Germinal center (tissue), 1 donor: ENCODE data around the gene SLC25A24.
"Not testable (repeated sequence)": the region's sequence is repeated elsewhere in the genome, so short reads cannot be mapped to it uniquely, and the experiment has no call there.

Experiments
- DNase-seq: peaks from one replicate; pipeline ENCODE4 v3.0.0; 2012; ENCODE audit warnings: mixed read lengths, low spot score

The SLC25A24 gene

DNA sequence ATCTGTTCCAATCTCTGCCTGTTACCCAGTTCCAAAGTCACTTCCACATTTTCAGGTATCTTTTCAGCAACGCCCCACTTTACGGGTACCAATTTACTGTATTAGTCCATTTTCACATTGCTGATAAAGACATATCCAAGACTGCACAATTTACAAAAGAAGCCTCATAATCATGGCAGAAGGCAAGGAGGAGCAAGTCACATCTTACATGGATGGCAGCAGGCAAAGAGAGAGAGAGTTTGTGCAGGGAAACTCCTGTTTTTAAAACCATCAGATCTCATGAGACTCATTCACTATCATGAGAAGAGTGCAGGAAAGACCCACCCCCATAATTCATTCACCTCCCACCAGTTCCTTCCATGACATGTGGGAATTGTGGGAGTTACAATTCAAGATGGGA lies 67.0 kb downstream of the SLC25A24 start:
- DNase-seq = not testable (repeated sequence)

DNA sequence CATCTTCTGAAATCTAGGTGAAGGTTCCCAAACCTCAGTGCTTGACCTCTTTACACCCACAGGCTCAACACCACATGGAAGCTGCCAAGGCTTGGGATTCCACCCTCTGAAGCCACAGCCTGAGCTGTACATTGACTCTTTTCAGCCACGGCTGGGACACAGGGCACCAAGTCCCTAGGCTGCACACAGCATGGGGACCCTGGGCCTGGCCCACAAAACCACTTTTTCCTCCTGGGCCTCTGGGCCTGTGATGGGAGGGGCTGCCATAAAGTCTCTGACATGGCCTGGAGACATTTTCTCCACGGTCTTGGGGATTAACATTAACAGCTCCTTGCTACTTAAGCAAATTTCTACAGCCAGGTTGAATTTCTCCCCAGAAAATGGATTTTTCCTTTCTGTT lies 67.8 kb downstream of the SLC25A24 start:
- not testable (repeated sequence) for DNase-seq

DNA sequence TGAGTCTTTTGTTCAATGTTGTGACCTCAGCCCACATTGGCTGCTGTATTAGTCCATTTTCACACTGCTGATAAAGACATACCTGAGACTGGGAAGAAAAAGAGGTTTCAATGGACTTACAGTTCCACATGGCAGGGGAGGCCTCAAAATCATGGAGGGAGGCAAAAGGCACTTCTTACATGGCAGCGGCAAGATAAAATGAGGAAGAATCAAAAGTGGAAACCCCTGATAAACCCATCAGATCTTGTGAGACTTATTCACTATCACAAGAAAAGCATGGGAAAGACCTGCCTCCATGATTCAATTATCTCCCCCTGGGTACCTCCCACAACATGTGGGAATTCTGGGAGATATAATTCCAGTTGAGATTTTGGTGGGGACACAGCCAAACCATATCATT lies 68.9 kb downstream of the SLC25A24 start:
- not testable (repeated sequence) for DNase-seq

DNA sequence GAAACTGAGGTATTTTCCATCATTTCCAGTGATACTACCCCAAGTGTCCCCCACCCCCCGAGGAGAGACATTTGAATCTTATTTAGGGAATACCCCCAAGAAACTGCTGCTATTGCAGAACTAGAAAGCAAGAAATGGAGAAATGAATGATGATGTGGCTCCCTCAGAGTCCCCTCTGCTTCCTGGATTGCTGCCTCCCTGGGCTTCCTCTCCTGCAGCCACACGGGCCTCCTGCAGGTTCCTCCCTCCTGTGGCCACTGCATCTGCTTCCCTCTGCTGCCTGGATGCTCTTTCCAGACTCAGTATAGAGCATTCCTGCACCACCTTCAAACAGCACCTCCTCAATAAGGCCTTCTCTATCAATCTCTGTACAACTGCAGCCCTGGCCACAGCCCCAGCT lies 69.3 kb downstream of the SLC25A24 start:
- DNase-seq = no peak

DNA sequence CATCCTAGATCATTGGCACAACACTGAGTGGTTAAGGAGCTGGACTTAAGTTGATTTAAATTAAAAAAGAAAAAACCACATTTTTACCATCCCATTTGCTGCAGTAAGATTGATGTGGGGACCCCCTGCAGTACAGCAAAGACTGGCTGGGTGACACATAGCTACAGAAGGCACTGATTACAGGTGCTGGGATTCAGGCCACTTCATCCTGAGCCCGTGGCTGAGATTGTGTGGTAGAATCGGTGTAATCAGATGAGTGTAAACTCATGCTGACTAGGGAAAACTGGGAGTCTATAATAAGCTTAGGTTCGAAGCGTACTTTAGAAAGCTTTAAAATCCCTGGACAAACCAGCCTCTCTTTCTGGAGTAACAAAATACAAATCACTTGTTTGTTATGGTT lies 70.1 kb downstream of the SLC25A24 start:
- no peak for DNase-seq

DNA sequence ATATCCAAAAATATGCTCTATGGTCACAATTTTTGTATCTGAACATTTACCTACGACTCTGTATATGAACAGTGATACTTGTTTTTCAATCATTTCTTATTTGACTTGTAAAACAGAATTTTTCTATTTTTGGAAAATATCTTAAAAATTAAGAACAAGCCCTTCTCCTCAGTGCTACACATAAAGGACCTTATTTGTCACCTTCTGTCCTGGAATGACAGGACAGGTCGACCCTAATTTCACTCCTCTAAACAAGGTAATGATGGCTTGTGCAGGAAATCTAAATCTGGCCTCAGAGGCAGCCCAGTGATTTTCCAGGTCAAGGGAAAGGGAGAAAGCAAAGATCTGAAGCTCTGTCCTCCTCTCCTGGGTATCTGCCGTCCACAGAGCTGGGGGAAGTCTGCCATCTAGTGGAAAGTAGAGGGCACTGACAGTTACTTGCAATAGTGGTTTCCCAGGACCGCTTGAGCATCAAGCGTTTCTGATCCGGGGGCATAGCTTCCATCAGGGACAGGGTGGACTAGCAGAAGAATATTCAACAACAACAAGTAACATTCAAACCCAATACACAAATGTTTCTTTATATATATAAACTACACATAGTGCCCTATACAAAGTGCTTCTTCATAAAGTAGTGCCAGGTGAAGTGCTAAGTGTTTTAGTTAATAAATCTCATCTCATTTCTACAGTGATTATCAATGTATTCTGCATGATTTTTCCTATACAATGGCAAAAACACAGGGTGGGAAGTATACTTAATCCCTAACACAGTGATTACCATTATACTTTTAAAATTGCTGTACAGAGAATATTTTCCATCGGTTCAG lies 74.6 kb downstream of the SLC25A24 start:
- peak; percentile 76 for DNase-seq

DNA sequence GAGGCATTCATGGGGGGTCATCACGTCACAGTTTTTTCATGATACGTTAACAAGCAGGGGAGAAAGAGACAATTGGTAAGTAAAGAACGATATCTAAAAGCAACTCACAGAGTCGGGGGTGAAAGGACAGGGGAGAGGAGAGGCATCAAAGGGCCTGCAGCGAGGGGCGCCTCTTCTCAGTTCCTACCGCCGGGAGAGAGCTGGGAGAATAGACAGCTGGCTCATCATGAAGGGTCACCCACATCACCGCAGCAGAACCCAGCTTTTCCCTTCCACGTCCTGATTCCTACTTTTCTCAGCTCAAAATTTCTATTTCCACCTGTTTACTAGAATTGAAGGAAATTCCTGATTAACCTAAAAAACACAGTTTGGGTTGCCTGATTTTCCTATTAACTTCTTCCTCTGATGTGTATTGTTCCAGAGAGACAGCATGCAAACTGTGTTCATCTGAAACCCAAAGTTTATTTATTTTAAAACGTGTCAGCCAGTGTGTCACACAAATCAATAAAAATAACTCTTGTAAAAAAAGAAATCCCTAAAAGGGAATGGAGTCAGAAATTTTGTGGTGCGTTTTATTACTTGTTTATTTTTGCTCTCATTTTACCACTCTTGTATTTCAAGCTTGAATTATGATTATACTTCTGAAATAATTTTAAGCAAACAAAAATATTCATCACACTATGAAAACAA lies 75.4 kb downstream of the SLC25A24 start:
- no peak for DNase-seq

DNA sequence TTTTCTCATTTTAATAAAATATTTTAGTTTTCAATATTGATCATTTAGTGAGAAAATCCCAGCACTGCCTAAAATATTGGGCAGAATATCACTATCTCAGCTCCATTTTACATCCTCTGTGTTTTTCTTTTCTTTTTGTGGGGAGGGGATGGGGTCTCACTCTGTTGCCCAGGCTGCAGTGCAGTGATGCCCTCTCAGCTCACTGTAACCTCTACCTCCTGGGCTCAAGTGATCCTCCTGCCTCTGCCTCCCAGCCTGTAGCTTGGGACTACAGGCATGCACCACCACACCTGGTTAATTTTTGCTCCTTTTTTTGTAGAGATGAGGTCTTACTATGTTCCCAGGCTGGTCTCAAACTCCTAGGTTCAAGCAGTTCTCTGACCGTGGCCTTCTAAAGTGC lies 76.1 kb downstream of the SLC25A24 start:
- no peak for DNase-seq

DNA sequence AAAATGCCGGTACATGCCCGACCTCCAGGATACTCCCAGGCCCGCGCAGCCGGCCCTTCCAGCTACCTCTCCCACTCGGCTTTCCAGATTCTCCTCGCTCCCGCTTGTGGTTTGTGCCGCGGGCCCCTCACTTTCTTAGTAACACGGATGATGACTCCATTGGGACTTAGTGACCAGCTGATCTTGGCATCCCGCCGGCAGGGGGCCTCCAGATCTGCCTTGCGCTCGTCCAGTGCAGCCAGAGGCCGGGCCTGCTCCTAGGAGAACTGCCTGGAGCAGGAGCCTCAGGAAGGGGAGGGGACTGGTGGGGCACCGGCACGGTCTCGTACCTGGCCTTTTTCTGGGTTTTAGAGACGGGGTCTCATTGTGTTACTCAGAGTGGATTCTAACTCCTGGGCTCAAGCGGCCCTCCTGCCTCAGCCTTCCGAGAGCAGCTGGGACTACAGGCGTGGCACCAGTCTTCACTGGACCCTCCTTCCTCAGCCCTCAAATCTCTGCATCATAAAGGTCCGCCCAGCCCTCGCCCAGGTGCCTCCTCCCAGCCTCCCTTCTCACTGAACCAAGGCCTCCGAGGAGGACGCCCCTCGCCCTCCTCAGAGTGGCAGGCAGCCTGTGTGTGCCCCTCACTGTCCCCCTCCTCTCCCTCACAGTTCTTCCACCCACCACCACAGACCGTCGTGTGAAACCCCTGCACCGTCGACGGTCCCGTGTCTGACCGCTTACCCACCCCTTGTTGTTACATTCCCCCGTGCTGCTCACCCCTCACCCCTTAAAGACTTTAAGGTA lies 78.6 kb downstream of the SLC25A24 start:
- no peak for DNase-seq

DNA sequence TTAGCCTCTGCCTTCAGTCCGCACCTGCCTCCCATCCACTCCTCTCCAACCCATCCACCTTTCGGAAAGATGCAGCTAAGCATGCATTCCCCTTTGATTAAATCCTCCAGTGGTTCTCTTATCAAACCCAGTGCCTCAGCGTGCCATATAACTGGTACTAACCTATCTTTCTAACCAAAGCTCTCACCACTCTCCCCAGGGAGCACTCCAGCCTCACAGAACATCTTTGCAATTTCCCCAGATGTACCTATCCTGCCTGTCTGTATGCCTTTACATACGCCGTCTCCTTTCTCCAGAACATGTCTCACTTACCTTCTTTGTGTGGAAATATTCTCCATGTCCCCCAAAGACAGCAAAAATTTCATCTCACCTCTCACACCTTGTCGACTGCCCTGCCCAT lies 80.0 kb downstream of the SLC25A24 start:
- DNase-seq = no peak

DNA sequence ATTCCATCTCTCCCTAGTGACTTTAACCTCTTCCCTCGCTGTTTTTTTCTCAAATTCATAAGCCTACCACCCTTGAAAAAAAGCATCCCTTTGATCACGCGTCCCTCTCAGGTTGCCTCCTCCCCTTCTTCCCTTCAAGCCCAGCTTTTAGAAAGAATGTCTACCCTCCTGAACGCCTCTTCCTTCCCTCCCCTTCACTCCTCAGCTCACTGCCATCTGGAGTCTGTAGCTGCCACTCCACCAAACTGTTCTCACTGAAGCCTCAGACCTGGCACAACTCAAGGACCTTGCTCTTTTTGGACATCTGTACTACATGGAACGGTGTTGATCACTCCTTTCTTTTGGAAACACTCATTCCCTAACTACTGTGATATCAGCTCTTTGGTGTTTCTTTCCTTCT lies 80.6 kb downstream of the SLC25A24 start:
- no peak for DNase-seq

DNA sequence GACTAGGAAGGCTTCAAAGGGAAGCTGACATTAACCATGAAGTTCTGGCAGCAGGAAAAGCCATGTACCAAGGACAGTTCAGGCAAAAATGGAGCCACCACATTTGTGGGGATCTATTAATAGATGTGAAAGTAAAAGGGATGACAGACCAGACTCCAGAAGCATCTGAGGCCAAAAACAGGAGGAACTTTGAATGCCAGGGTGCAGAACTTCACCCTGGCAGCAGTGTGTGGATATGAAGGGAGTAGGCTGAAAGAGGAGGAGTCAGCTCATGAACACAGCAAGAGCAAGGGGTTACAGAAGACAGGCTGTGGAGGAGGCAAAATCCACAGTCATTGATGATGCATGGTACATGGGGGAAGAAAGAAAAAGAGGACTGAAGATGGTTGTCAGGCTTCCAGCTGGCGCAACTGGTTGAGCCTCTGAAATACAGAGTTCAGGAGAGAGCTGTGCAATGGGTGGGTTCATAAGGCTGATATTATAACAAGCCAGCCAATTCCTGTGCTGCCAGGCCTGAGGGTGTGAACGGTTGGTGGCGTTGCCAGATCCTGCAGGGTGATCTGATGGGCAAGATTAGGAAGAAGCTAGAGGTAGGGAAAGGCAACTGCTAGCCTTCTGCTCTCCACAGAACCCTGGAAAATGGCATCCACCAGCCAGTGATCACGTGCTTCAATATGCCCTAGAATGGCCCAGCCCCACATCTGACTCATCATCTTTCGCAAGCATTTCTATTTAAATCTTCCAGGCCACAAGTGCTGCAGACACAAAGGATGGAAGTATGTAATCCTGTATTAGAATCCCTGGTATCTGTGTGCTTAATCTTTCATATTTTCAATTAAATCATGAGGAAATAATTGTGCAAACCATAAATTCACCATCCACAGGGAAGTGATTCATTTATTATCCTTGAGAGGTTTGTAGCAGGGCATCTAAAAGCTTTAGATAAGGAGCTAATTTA lies 81.9 kb downstream of the SLC25A24 start:
- no peak for DNase-seq

DNA sequence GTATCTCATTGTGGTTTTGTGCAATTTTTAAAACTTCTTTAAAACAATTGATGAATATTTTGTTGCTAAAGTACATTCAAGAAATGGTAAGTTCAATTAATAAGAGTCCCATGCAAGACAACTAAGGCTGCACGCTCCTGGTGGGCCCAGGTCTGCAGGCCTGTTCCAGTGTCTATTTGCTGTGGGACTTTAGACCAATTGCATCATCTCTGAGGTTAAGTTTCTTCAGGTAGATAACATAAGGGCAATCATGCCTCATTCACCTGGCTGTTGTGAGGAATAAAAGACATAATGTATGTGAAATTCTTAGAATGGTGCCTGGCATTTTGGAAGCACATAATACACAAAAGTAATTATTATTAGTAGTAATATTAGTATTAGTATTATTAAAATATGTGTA lies 82.9 kb downstream of the SLC25A24 start:
- DNase-seq = no peak

DNA sequence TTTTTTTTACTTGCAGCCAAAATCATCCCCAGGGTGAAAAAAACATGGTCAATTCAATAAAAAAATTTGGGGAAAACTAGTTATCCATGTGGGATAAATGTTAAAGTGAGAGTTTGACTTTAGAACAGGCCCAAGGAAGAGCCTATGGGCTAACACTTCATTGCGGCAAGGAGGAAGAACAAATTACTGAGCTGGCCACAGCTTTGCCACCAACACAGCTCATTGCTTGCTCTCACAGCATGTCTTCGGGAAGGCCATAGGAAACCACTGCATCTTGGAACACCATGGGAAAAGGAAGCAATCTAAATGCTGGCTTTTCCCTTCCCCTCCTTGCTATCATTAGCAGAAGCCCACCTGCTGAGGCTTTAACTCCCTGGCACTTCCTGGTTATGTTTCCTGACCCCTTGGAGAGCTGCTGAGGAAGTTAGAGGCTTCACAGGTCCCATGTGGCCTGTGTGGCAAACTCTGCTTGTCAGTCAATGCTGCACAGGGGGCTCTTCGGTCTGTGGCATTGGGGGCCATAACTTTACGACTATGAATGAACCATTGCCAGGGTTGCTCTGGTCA lies 86.0 kb downstream of the SLC25A24 start:
- peak; percentile 20 for DNase-seq

DNA sequence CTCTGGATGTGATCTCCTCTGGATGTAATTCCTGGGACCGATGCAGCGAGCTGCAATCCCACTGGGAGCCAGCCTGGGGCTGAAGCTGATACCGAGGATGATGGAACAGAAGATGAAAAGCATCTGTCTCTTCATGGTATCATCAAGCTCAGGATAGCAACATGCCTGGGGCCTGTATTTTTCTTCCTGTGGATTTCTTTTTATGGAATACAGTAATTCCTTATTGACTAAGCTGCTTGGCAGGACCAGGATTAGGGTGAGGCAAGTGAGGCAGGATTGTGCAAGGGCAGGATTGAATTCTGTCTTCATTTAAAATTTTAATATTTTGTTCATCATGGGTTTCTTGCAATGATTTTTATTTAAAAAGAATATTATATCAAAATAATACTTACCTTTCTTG lies 86.6 kb downstream of the SLC25A24 start:
- no peak for DNase-seq

DNA sequence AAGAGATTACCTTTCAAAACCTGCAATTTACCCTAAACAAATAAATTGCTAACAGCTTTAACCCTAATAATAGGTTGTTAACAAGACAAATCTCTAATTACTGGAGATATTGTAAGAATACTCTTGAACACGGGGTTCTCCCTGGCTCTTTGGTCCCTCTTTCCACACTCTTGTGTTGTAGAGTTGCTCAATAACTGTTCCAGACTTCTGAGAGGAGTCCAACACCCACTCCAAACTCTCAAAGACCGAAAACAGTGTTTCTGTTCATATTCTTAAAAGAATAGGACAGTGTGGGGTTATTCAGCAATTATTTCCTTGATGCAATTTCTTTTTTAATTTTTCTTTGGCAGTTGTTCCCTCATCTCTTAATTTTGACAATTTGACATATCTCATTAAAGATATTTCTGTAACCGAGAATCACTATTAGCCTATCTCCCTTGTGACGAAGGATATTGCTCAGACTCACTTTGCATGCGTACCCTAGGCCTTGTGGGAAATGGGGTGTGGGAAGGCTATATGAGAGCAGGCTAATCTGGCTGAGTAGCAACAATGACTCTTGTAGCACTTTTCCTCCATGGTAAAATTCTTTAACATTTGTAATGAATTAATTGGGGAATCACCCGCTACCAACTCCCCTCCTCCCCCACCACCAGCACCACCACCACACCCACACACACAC lies 90.7 kb downstream of the SLC25A24 start:
- no peak for DNase-seq

DNA sequence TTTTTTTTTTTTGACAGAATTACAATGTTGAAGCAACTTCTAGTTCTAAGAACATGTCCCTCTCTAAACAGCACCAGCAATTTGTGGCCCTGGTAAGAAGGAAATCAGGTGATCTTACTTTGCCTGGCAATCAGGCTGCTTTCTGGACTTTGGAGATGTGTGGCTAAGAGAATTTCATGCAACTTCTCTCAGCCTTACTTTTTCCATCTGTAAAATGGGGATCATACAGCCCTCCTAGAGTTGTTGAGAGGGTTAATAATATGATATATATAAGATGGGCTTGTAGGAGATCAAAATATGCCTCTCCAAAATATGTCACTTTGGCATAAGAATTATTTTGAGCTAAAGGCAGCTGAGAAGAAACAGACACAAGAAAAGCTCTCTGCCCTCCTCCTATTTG lies 92.0 kb downstream of the SLC25A24 start:
- no peak for DNase-seq

DNA sequence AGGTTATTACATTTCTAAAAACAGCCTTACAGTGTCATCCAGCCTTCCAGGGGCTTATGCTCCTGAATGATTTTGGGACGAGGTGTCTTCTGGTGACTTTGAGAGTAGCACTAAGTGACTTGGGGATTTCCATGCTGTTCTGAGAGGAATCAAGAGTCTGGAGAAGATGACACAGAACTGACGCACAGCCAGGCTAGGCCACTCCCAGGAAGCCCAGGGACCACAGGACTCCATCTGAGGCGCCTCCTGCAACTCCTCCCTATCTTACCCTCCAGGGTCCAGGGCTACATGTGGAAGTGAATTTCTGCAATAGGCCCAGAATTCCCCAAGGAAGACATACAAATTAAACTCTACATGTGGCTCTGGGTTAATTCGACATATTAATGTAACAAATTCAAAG lies 92.5 kb downstream of the SLC25A24 start:
- no peak for DNase-seq

DNA sequence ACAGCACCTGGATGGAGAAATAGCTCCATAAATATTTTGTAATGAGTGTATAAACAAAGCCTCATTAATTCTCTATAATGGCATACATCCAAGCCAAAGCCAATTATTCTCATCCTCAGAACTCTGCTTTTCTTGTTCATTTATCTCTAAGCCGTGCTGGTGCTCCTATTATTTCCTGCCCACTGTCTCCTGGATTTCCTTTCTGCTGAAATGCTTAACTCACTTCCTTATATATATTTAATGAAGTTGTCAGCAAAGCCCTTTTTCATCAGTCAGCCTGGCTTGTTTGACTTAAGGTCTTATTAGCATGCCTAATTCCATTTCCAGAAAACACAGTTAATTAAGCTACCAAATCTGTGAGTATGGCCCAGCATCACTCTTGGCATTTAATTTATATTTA lies 93.4 kb downstream of the SLC25A24 start:
- no peak for DNase-seq

DNA sequence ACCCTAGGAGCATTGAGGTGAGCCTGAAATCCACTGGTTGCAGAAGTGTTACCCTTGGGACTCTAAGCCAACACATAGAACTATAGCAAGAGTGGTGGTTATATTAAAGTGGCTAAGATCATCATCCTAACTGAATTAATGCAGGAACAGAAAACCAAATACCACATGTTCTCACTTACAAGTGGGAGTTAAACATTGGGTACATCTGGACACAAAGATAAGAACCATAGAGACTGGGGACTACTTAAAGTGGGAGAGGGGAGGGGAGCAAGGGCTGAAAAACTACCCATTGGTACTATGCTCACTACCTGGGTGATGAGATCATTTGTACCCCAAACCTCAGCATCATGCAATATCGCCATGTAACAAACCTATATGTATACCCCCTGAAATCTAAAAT lies 100.0 kb downstream of the SLC25A24 start:
- no peak for DNase-seq

DNA sequence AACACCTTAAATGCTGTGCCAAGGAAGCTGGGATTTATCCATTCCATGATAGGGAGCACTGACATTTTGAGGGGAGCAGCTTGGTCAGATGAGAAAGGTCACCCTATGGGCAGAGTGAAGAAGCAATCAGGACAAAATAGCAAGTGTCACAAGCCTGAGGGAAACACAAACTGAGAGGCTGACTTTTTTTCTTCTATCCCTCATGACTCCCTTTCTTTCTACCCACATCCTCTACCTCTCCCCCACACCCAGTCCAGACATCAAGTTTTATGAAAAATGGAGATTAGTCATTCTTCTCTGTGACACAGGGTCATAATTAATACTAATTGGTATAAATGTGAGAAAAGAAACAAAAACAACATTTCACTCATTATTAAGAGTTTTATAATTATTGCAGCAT lies 103.1 kb downstream of the SLC25A24 start:
- no peak for DNase-seq
